ENCODE measurements around the gene TMEM69. TPM values are rescaled to one million over a fixed set of nuclear protein-coding genes. Genes with fewer than 3 reads are reported as not detected.

Gene TMEM69
- total and polyA plus RNA-seq, 12 donors, result 12.9 to 31.0 (median 24.6) TPM

DNA sequence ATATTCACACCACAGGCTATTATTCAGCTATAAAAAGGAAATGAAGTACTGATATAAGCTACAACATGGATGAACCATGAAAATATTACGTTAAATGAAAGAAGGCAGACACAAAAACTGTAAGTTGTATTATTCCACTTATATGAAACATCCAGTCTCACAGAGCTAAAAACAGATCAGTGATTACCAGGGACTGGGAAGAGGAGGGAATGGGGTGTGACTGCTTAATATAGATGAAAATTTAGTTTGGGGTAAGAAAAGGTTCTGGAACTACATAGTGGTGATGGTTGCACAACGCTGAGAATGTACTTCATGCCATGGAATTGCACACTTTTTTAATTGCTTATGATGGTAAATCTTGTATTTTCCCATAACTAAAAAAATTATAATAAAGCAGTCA is 21.1 kb upstream of the TMEM69 start:
- no peak overlapping the region for H3K4me3 ChIP-seq
- intact Hi-C loops (cut with DNase I), result no loop called here
- no peak for DNase-seq
- 41 to 70% methylated on average over 2 of the region's 2 CpGs for WGBS, 2 donors
- H3K4me1 ChIP-seq, result peaks cover 2 to 73% (median 57%) of the 10 kb centered on the region in 9 donors
- H3K27me3 ChIP-seq, result no peaks in the 10 kb centered on the region
- ATAC-seq, result peak in 3 of 8 donors; percentile 49 to 53 (median 51)
- peak overlapping the region in 1 of 10 donors; percentile 4 for H3K27ac ChIP-seq
- peaks cover 0 to 7% (median 0%) of the 10 kb centered on the region in 9 donors for H3K36me3 ChIP-seq
- no peaks in the 10 kb centered on the region for H3K9me3 ChIP-seq
- TF ChIP-seq, protein P1, sequence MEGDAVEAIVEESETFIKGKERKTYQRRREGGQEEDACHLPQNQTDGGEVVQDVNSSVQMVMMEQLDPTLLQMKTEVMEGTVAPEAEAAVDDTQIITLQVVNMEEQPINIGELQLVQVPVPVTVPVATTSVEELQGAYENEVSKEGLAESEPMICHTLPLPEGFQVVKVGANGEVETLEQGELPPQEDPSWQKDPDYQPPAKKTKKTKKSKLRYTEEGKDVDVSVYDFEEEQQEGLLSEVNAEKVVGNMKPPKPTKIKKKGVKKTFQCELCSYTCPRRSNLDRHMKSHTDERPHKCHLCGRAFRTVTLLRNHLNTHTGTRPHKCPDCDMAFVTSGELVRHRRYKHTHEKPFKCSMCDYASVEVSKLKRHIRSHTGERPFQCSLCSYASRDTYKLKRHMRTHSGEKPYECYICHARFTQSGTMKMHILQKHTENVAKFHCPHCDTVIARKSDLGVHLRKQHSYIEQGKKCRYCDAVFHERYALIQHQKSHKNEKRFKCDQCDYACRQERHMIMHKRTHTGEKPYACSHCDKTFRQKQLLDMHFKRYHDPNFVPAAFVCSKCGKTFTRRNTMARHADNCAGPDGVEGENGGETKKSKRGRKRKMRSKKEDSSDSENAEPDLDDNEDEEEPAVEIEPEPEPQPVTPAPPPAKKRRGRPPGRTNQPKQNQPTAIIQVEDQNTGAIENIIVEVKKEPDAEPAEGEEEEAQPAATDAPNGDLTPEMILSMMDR (IDR thresholded peaks at IDR 0.05), result no peak

DNA sequence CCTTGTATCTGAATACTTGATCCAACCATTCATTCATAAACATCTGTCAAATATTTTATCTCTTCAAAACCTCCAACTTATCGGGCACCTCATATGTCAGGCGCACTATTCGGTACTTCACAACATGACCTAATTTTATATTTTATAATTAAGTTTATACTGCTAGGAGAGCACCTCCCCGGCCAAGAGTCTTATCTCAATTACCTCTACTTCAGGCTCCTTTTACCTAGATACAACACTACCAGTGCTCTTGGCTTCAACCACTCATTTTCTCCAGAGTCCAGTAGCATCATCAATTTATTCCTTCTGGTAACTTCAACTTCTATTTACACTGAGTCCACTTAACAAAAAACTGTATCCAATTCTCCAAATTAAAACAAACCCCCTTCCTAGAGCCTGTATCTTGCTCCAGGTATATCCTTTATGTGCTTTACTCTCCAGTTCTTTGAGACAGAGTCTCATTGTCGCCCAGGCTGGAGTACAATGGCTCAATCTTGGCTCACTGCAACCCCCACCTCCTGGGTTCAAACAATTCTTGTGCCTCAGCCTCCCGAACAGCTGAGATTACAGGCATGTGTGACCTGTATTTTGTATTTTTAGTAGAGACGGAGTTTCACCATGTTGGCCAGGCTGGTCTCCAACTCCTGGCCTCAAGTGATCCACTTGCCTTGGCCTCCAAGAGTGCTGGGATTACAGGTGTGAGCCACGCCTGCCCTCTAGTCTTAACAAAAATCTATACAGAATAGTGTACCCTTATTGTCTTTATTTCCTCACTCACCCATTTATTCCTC is 20.5 kb upstream of the TMEM69 start:
- ATAC-seq (peak in 1 of 8 donors; percentile 31), DNase-seq (no peak)
- intact Hi-C loops (cut with DNase I), result no loop called here
- TF ChIP-seq, protein P1 (IDR thresholded peaks at IDR 0.05), result no peak
- H3K36me3 ChIP-seq, result peaks cover 0 to 6% (median 0%) of the 10 kb centered on the region in 9 donors
- WGBS, 2 donors, result 62 to 77% methylated on average over 8 of the region's 8 CpGs
- no peak overlapping the region for H3K4me3 ChIP-seq
- H3K4me1 ChIP-seq, result peaks cover 2 to 79% (median 62%) of the 10 kb centered on the region in 9 donors
- peak overlapping the region in 1 of 10 donors; percentile 4 for H3K27ac ChIP-seq
- H3K9me3 ChIP-seq, result no peaks in the 10 kb centered on the region
- H3K27me3 ChIP-seq, result no peaks in the 10 kb centered on the region

DNA sequence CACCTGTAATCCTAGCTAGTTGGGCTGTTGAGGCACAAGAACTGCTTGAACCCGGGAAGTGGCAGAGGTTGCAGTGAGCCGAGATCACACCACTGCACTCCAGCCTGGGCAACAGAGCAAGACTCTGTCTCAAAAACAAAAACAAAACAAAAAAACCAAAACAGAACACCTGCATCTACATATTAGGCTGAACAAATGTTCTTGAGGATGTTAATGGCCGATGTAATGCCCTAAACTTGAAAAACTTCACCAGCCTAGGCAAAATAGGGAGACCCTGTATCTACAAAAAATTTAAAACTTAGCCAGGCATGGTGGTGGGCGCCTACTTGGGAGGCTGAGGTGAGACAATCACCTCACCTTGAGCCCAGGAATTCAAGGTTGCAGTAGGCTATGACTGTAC is 19.5 kb upstream of the TMEM69 start:
- WGBS, 2 donors, result 96% methylated on average over 4 of the region's 4 CpGs
- Histone ChIP-seq H3K27me3 (no peaks in the 10 kb centered on the region), H3K9me3 (no peaks in the 10 kb centered on the region), H3K36me3 (peaks cover 0 to 6% (median 0%) of the 10 kb centered on the region in 9 donors), H3K27ac (peak overlapping the region in 1 of 10 donors; percentile 8), H3K4me1 (peaks cover 2 to 82% (median 61%) of the 10 kb centered on the region in 9 donors), H3K4me3 (no peak overlapping the region)
- TF ChIP-seq, protein P1 (IDR thresholded peaks at IDR 0.05), result no peak
- intact Hi-C loops (cut with DNase I), result no loop called here
- DNase-seq, result no peak
- ATAC-seq, result no peak

DNA sequence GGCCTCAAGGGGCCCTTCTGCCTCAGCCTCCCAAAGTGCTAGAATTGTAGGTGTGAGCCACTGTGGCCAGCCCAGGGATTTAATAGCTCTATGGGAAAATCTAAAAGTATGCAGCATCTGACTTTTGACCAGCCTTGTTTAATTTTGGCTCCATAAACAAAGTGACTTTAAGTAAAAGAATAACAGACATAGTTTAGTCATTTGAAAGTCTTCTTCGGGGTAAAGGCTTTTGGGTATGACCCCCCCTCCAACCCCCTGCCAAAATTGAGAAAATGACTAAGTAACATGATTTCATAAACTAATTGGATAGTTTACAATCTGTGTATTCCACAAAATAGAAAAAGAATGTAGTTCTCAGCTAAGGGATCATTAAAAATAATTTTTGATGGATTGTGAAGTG is 18.6 kb upstream of the TMEM69 start:
- Histone ChIP-seq H3K36me3 (peaks cover 0 to 12% (median 0%) of the 10 kb centered on the region in 9 donors), H3K4me3 (no peak overlapping the region), H3K4me1 (peaks cover 5 to 90% (median 70%) of the 10 kb centered on the region in 9 donors), H3K27me3 (no peaks in the 10 kb centered on the region), H3K9me3 (no peaks in the 10 kb centered on the region), H3K27ac (peak overlapping the region in 1 of 10 donors; percentile 27)
- intact Hi-C loops (cut with DNase I), result no loop called here
- WGBS, 2 donors, result 59 to 78% methylated on average over 1 of the region's 1 CpG
- no peak for DNase-seq
- ATAC-seq, result no peak
- TF ChIP-seq, protein P1 (IDR thresholded peaks at IDR 0.05), result no peak

Data from heart right ventricle (tissue), 16 donors.